PC-9 (cell line): Measurements from ENCODE around the gene PLA2G4C.

Experiments
- CTCF ChIP-seq: fragments of 200-600 bp; sonication (generic); conservative IDR thresholded peaks from 2 replicates; pipeline ENCODE4 v1.6.1; 2017; ENCODE audit warnings: mixed run types, antibody characterized with exemption, mild to moderate bottlenecking, moderate library complexity
- EZH2 ChIP-seq: fragments of 200-600 bp; sonication (generic); IDR thresholded peaks from 2 replicates; pipeline ENCODE4 v1.8.0; 2017; ENCODE audit warnings: antibody characterized with exemption, low read depth

- no peak for TF ChIP-seq CTCF
- TF ChIP-seq EZH2: no peak
Observed at GRCh38 chr19:48121909-48122371, 11.3 kb upstream of the PLA2G4C start.
